Neural crest cell (in vitro differentiated cells): ENCODE results near the gene ESYT3. TPM values are rescaled to one million over a fixed set of nuclear protein-coding genes. Genes with fewer than 3 reads are reported as not detected.

Source experiments
- DNase-seq: peaks from one replicate; pipeline ENCODE4 v3.0.0; 2021; ENCODE audit warnings: low read depth, mixed read lengths, low spot score
- H3K27ac Mint-ChIP-seq: one replicate; pipeline ENCODE4 v1.8.0; 2021; ENCODE audit warnings: mild to moderate bottlenecking, mixed read lengths; ENCODE audit not compliant: unreplicated experiment
- H3K27me3 Mint-ChIP-seq: 2 replicates; pipeline ENCODE4 v1.8.0; 2021; ENCODE audit warnings: low read depth, mild to moderate bottlenecking, mixed read lengths
- H3K36me3 Mint-ChIP-seq: 2 replicates; pipeline ENCODE4 v1.8.0; 2021; ENCODE audit warnings: low read depth, mild to moderate bottlenecking, mixed read lengths
- H3K4me1 Mint-ChIP-seq: 2 replicates; pipeline ENCODE4 v1.8.0; 2021; ENCODE audit warnings: mixed read lengths
- H3K4me3 Mint-ChIP-seq: one replicate; pipeline ENCODE4 v1.8.0; 2021; ENCODE audit warnings: mild to moderate bottlenecking, mixed read lengths
- H3K9me3 Mint-ChIP-seq: 2 replicates; pipeline ENCODE4 v1.8.0; 2021; ENCODE audit warnings: mixed read lengths
- total RNA-seq: library from RNA; stranded (reverse); gene quantifications from 2 replicates; pipeline ENCODE4 v1.2.1, GENCODE V29; 2021
- TF ChIP-seq, protein P1 (sequence below): fragments of 200-600 bp; sonication (generic); conservative IDR thresholded peaks from 2 replicates; pipeline ENCODE4 v1.5.0; 2021; ENCODE audit warnings: antibody characterized with exemption, mild to moderate bottlenecking

The ESYT3 gene
- total RNA-seq, 1 donor from 2014 or later, result 0.44 TPM

DNA sequence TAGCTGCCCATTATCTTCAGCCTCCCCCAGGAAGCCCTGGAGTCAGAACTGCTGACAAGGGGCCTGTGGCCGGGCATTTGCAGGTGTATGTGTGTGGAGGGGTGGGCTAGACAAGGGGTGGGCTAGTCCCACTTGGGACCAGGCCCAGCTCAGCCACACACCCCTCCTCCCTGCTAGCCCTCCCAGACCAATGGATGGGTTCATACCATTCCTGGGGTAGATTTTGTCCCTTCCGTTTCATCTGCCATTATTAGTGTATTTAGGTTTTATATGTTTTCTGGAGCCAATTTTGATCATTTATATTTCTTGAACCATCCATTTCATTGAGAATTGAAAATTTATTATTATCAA is 43.9 kb upstream of the ESYT3 start:
- Mint-ChIP-seq H3K4me3 (no peak overlapping the region), H3K9me3 (no peaks in the 10 kb centered on the region), H3K27me3 (no peaks in the 10 kb centered on the region), H3K4me1 (no peaks in the 10 kb centered on the region), H3K27ac (peak overlapping the region; percentile 12), H3K36me3 (no peaks in the 10 kb centered on the region)
- no peak for DNase-seq
- TF ChIP-seq, protein P1, sequence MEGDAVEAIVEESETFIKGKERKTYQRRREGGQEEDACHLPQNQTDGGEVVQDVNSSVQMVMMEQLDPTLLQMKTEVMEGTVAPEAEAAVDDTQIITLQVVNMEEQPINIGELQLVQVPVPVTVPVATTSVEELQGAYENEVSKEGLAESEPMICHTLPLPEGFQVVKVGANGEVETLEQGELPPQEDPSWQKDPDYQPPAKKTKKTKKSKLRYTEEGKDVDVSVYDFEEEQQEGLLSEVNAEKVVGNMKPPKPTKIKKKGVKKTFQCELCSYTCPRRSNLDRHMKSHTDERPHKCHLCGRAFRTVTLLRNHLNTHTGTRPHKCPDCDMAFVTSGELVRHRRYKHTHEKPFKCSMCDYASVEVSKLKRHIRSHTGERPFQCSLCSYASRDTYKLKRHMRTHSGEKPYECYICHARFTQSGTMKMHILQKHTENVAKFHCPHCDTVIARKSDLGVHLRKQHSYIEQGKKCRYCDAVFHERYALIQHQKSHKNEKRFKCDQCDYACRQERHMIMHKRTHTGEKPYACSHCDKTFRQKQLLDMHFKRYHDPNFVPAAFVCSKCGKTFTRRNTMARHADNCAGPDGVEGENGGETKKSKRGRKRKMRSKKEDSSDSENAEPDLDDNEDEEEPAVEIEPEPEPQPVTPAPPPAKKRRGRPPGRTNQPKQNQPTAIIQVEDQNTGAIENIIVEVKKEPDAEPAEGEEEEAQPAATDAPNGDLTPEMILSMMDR, result no peak

DNA sequence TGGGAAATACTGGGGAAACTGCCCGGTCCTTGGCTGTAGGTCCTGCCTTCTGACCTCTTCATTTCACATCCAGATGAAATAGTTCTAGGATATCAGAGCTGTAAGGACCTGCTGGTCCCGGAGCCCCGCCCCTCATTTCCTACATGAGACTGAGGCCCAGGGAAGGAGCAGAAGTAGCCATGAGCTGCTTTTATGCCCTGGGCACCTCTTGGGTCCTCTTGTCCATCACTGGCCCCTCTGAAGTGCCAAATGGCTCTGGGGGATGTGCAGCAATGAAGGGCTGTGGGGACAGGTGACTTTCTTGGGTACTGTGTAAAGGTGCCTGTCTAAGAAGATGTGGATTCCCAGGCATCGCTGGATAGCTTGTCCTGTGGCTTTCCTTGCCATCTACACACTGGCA is 40.3 kb upstream of the ESYT3 start:
- no peaks in the 10 kb centered on the region for H3K27me3 Mint-ChIP-seq
- H3K4me1 Mint-ChIP-seq, result no peaks in the 10 kb centered on the region
- no peak overlapping the region for H3K4me3 Mint-ChIP-seq
- H3K36me3 Mint-ChIP-seq, result no peaks in the 10 kb centered on the region
- H3K27ac Mint-ChIP-seq, result no peak overlapping the region
- DNase-seq, result no peak
- TF ChIP-seq, protein P1, result no peak
- H3K9me3 Mint-ChIP-seq, result no peaks in the 10 kb centered on the region

DNA sequence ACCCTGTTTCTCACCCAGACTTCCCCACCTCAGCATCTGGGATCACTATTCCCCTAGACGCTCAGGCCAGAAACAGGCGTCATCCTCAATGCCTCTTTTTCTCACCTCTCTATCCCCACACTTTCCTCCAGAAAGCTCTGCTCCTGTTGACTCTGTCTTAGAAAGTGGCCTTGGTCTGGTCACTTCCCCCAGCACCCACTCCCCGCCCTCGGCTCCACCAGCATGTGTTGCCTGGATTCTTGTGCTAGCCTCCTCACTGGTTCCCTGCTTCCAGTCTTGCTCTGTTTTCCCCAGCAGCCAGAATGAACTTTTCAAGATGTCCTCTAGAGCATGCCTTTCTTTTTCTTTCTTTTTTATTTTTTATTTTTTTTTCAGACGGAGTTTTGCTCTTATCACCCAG is 39.7 kb upstream of the ESYT3 start:
- no peak overlapping the region for H3K4me3 Mint-ChIP-seq

DNA sequence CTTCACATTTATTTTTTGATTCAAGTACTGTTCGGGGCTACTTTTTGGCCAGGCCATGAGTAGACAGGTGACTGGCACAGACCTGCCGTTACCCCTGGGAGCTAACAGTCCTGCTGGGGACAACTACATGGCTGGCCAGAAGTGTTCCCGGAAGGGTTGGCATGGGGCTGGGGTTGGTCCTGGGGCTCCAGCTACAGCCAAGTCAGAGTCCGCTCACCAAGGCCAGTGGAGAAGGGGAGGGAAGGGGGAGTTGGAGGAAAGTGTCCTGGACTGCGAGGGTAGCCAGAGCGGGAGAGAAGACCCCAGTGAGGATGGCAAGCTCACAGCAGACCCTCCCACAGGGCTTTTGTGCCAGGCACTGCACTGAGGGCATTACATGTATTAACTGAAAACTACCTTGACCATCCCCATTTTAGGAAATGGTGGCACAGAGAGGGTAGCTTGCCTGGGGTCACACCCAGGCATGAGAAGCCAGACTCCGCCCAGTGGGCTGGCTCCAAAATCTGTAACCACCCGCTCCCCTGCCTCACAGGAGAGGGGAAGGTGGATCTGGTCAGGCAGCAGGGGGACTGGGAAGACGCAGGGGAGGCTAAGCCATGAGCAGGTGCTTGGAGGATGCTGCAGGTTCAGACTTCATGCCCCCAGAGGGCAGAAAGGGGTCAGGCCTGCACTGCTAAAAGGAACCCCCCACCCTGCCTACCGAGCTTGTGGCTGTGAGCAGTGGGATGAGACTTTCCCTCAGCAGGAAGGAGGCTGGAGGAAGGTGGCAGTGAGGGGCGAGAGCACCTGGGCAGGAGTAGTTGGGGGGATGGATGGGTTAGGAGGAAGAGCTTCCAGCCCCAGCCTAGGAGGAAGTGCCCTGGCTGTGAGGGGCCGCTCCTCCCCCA is 38.3 kb upstream of the ESYT3 start:
- Mint-ChIP-seq H3K27me3 (no peaks in the 10 kb centered on the region), H3K4me3 (no peak overlapping the region), H3K9me3 (no peaks in the 10 kb centered on the region), H3K4me1 (no peaks in the 10 kb centered on the region), H3K36me3 (peaks cover 3% of the 10 kb centered on the region), H3K27ac (no peak overlapping the region)
- TF ChIP-seq, protein P1, result no peak
- DNase-seq, result no peak

More for the DNA sequence above, 39.7 kb upstream of the ESYT3 start:
- Mint-ChIP-seq H3K27ac (peak overlapping the region; percentile 87), H3K9me3 (no peaks in the 10 kb centered on the region), H3K36me3 (no peaks in the 10 kb centered on the region), H3K4me1 (no peaks in the 10 kb centered on the region), H3K27me3 (no peaks in the 10 kb centered on the region)
- no peak for DNase-seq
- TF ChIP-seq, protein P1, result no peak

DNA sequence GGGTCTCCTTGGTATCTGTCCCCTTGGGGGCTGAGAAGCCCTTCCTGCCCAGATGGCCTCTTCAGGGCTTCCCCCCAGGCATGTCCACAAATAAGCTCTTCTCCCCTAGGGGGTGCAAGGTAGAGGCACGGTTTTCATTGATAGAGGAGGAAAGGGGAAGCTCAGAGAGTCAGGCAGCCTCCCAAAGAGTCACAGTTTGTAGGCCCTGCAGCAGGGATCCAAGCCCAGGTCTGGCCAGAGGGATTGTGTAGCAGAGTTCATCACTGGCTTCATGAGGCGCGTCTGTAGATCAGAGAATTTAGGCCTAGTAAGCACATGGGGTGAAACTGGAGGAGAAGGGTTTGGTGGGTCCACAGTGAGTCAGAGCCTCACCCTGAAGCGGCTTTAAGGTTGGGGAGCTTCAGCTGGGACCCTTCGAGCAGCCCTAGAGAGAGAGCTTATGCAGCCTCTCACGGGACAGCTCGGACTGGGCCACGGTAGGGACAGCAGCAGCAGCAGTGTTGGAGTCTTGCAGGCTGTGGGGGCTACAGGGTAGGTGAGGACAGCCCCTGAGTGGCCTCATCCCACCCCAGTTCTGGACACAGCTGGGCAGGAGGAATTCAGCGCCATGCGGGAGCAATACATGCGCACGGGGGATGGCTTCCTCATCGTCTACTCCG is 37.5 kb upstream of the ESYT3 start:
- Mint-ChIP-seq H3K27ac (no peak overlapping the region), H3K36me3 (peaks cover 6% of the 10 kb centered on the region), H3K27me3 (no peaks in the 10 kb centered on the region), H3K4me3 (no peak overlapping the region), H3K4me1 (no peaks in the 10 kb centered on the region), H3K9me3 (no peaks in the 10 kb centered on the region)
- TF ChIP-seq, protein P1, result no peak
- DNase-seq, result no peak
